ENCODE data around the gene CACNA1D. TPM values are rescaled to one million over a fixed set of nuclear protein-coding genes. Genes with fewer than 3 reads are reported as not detected.

CACNA1D gene
- total RNA-seq, 5 donors from 2014 or later (not counting 1 experiment from before 2014, with no cell fraction given): 0.09 to 0.47 (median 0.34) TPM; not detected in 1

- CTCF ChIA-PET: no interaction called here
- H3K9me3 Mint-ChIP-seq: no peaks in the 10 kb centered on the region
- no peak overlapping the region for H3K4me3 Mint-ChIP-seq
- no peaks in the 10 kb centered on the region for H3K9me3 ChIP-seq
- H3K27ac ChIP-seq (ENCODE audit: low read length): no peak overlapping the region
- no peak for DNase-seq
- no peaks in the 10 kb centered on the region for H3K36me3 Mint-ChIP-seq
- POLR2A ChIA-PET: no interaction called here
- H3K4me1 Mint-ChIP-seq: peaks cover 0 to 4% (median 0%) of the 10 kb centered on the region in 3 donors
- H3K27ac Mint-ChIP-seq: no peak overlapping the region
- peaks cover 0 to 3% of the 10 kb centered on the region in 2 experiments for H3K4me1 ChIP-seq (ENCODE audit: control insufficient read depth in 1 of 2, extremely low read depth in 1 of 2, insufficient read depth in 2 of 2, low read length in 2 of 2)
- peaks cover 3 to 6% of the 10 kb centered on the region in 2 donors for H3K27me3 Mint-ChIP-seq
- WGBS (ENCODE audit: insufficient coverage): 89% methylated on average over 2 of the region's 2 CpGs
- peaks cover 0 to 4% of the 10 kb centered on the region in 2 experiments for H3K27me3 ChIP-seq (replicated peaks in 1 of 2; ENCODE audit: control insufficient read depth in 2 of 2, extremely low read depth in 1 of 2, insufficient read depth in 2 of 2, low read length in 1 of 2)
- H3K4me3 ChIP-seq (ENCODE audit: control insufficient read depth in 1 of 2, extremely low read depth in 1 of 2, low read length in 1 of 2): no peak overlapping the region
- ATAC-seq (replicated peaks in 1 of 4): no peak
- H3K36me3 ChIP-seq (ENCODE audit: control insufficient read depth in 2 of 2, extremely low read depth in 1 of 2, insufficient read depth in 1 of 2, low read length in 1 of 2): no peaks in the 10 kb centered on the region
Observed at GRCh38 chr3:53713626-53714025, 219.2 kb downstream of the CACNA1D start.

GRCh38 chr3:53715815-53716483 is 221.5 kb downstream of the CACNA1D start:
- no peak overlapping the region for H3K27ac ChIP-seq (ENCODE audit: low read length)
- WGBS (ENCODE audit: insufficient coverage): no CpG with 5 or more reads among the region's 5 CpGs
- ChIA-PET CTCF (no interaction called here), POLR2A (no interaction called here)
- DNase-seq (no peak), ATAC-seq (replicated peaks in 1 of 4) (no peak)
- Mint-ChIP-seq H3K36me3 (no peaks in the 10 kb centered on the region), H3K4me3 (no peak overlapping the region), H3K9me3 (no peaks in the 10 kb centered on the region), H3K27me3 (peaks cover 1 to 6% of the 10 kb centered on the region in 2 donors), H3K4me1 (no peaks in the 10 kb centered on the region), H3K27ac (no peak overlapping the region)
- no peaks in the 10 kb centered on the region for H3K9me3 ChIP-seq
- no peaks in the 10 kb centered on the region for H3K36me3 ChIP-seq (ENCODE audit: control insufficient read depth in 2 of 2, extremely low read depth in 1 of 2, insufficient read depth in 1 of 2, low read length in 1 of 2)
- H3K4me1 ChIP-seq (ENCODE audit: control insufficient read depth in 1 of 2, extremely low read depth in 1 of 2, insufficient read depth in 2 of 2, low read length in 2 of 2): no peaks in the 10 kb centered on the region
- H3K27me3 ChIP-seq (replicated peaks in 1 of 2; ENCODE audit: control insufficient read depth in 2 of 2, extremely low read depth in 1 of 2, insufficient read depth in 2 of 2, low read length in 1 of 2): peaks cover 0 to 5% of the 10 kb centered on the region in 2 experiments
- H3K4me3 ChIP-seq (ENCODE audit: control insufficient read depth in 1 of 2, extremely low read depth in 1 of 2, low read length in 1 of 2): no peak overlapping the region

- H3K27me3 Mint-ChIP-seq: peaks cover 2 to 8% of the 10 kb centered on the region in 2 donors
- H3K9me3 Mint-ChIP-seq: no peaks in the 10 kb centered on the region
- WGBS (ENCODE audit: insufficient coverage): 64% methylated on average over 4 of the region's 7 CpGs
- H3K4me3 Mint-ChIP-seq: no peak overlapping the region
- Histone ChIP-seq H3K9me3 (no peaks in the 10 kb centered on the region), H3K4me1 (ENCODE audit: control insufficient read depth in 1 of 2, extremely low read depth in 1 of 2, insufficient read depth in 2 of 2, low read length in 2 of 2) (no peaks in the 10 kb centered on the region), H3K36me3 (ENCODE audit: control insufficient read depth in 2 of 2, extremely low read depth in 1 of 2, insufficient read depth in 1 of 2, low read length in 1 of 2) (no peaks in the 10 kb centered on the region), H3K4me3 (ENCODE audit: control insufficient read depth in 1 of 2, extremely low read depth in 1 of 2, low read length in 1 of 2) (no peak overlapping the region), H3K27ac (ENCODE audit: low read length) (no peak overlapping the region), H3K27me3 (replicated peaks in 1 of 2; ENCODE audit: control insufficient read depth in 2 of 2, extremely low read depth in 1 of 2, insufficient read depth in 2 of 2, low read length in 1 of 2) (peaks cover 0 to 7% of the 10 kb centered on the region in 2 experiments)
- DNase-seq: no peak
- H3K4me1 Mint-ChIP-seq: no peaks in the 10 kb centered on the region
- H3K36me3 Mint-ChIP-seq: no peaks in the 10 kb centered on the region
- no peak overlapping the region for H3K27ac Mint-ChIP-seq
- POLR2A ChIA-PET: no interaction called here
- ATAC-seq (replicated peaks in 1 of 4): no peak
- CTCF ChIA-PET: no interaction called here
Observed at GRCh38 chr3:53716998-53717397, 222.6 kb downstream of the CACNA1D start.

- no peaks in the 10 kb centered on the region for H3K4me1 Mint-ChIP-seq
Observed at GRCh38 chr3:53718462-53718861, 224.1 kb downstream of the CACNA1D start.

GRCh38 chr3:53719796-53720195 is 225.4 kb downstream of the CACNA1D start:
- H3K4me1 Mint-ChIP-seq: no peaks in the 10 kb centered on the region
- no peaks in the 10 kb centered on the region for H3K36me3 Mint-ChIP-seq
- no peak overlapping the region for H3K4me3 Mint-ChIP-seq
- DNase-seq: no peak
- Histone ChIP-seq H3K36me3 (ENCODE audit: control insufficient read depth in 2 of 2, extremely low read depth in 1 of 2, insufficient read depth in 1 of 2, low read length in 1 of 2) (no peaks in the 10 kb centered on the region), H3K4me1 (ENCODE audit: control insufficient read depth in 1 of 2, extremely low read depth in 1 of 2, insufficient read depth in 2 of 2, low read length in 2 of 2) (no peaks in the 10 kb centered on the region), H3K27me3 (replicated peaks in 1 of 2; ENCODE audit: control insufficient read depth in 2 of 2, extremely low read depth in 1 of 2, insufficient read depth in 2 of 2, low read length in 1 of 2) (peaks cover 0 to 12% of the 10 kb centered on the region in 2 experiments), H3K9me3 (no peaks in the 10 kb centered on the region), H3K4me3 (ENCODE audit: control insufficient read depth in 1 of 2, extremely low read depth in 1 of 2, low read length in 1 of 2) (no peak overlapping the region), H3K27ac (ENCODE audit: low read length) (no peak overlapping the region)
- H3K27me3 Mint-ChIP-seq: peaks cover 12 to 25% of the 10 kb centered on the region in 2 donors
- no peak overlapping the region for H3K27ac Mint-ChIP-seq
- no peak for ATAC-seq (replicated peaks in 1 of 4)
- POLR2A ChIA-PET: no interaction called here
- CTCF ChIA-PET: no interaction called here
- H3K9me3 Mint-ChIP-seq: no peaks in the 10 kb centered on the region
- no CpG with 5 or more reads among the region's 6 CpGs for WGBS (ENCODE audit: insufficient coverage)

More at GRCh38 chr3:53718462-53718861, 224.1 kb downstream of the CACNA1D start:
- ATAC-seq (replicated peaks in 1 of 4) (no peak), DNase-seq (no peak)
- H3K36me3 ChIP-seq (ENCODE audit: control insufficient read depth in 2 of 2, extremely low read depth in 1 of 2, insufficient read depth in 1 of 2, low read length in 1 of 2): no peaks in the 10 kb centered on the region
- H3K4me3 Mint-ChIP-seq: no peak overlapping the region
- no peak overlapping the region for H3K27ac Mint-ChIP-seq
- H3K9me3 Mint-ChIP-seq: no peaks in the 10 kb centered on the region
- H3K27me3 ChIP-seq (replicated peaks in 1 of 2; ENCODE audit: control insufficient read depth in 2 of 2, extremely low read depth in 1 of 2, insufficient read depth in 2 of 2, low read length in 1 of 2): peaks cover 0 to 11% of the 10 kb centered on the region in 2 experiments
- POLR2A ChIA-PET: no interaction called here
- CTCF ChIA-PET: no interaction called here
- no peak overlapping the region for H3K4me3 ChIP-seq (ENCODE audit: control insufficient read depth in 1 of 2, extremely low read depth in 1 of 2, low read length in 1 of 2)
- 90% methylated on average over 6 of the region's 17 CpGs for WGBS (ENCODE audit: insufficient coverage)
- no peaks in the 10 kb centered on the region for H3K4me1 ChIP-seq (ENCODE audit: control insufficient read depth in 1 of 2, extremely low read depth in 1 of 2, insufficient read depth in 2 of 2, low read length in 2 of 2)
- H3K9me3 ChIP-seq: no peaks in the 10 kb centered on the region
- H3K27ac ChIP-seq (ENCODE audit: low read length): no peak overlapping the region
- no peaks in the 10 kb centered on the region for H3K36me3 Mint-ChIP-seq
- H3K27me3 Mint-ChIP-seq: peaks cover 9 to 18% of the 10 kb centered on the region in 2 donors

GRCh38 chr3:53721187-53722119 is 227.0 kb downstream of the CACNA1D start:
- Mint-ChIP-seq H3K4me1 (no peaks in the 10 kb centered on the region), H3K9me3 (no peaks in the 10 kb centered on the region), H3K27me3 (peaks cover 23 to 40% of the 10 kb centered on the region in 2 donors), H3K27ac (no peak overlapping the region), H3K36me3 (no peaks in the 10 kb centered on the region), H3K4me3 (no peak overlapping the region)
- DNase-seq: no peak
- no peaks in the 10 kb centered on the region for H3K36me3 ChIP-seq (ENCODE audit: control insufficient read depth in 2 of 2, extremely low read depth in 1 of 2, insufficient read depth in 1 of 2, low read length in 1 of 2)
- H3K27me3 ChIP-seq (replicated peaks in 1 of 2; ENCODE audit: control insufficient read depth in 2 of 2, extremely low read depth in 1 of 2, insufficient read depth in 2 of 2, low read length in 1 of 2): peaks cover 0 to 12% of the 10 kb centered on the region in 2 experiments
- 47% methylated on average over 2 of the region's 6 CpGs for WGBS (ENCODE audit: insufficient coverage)
- H3K9me3 ChIP-seq: no peaks in the 10 kb centered on the region
- CTCF ChIA-PET: interaction anchor here in 1 of 2 donors (0.6 kb wide), 1 partner anchor 14 kb away, joined by 3 read pairs; no protein-coding TSS in a partner anchor
- POLR2A ChIA-PET: no interaction called here
- no peak overlapping the region for H3K4me3 ChIP-seq (ENCODE audit: control insufficient read depth in 1 of 2, extremely low read depth in 1 of 2, low read length in 1 of 2)
- H3K27ac ChIP-seq (ENCODE audit: low read length): no peak overlapping the region
- ATAC-seq (replicated peaks in 1 of 4): no peak
- H3K4me1 ChIP-seq (ENCODE audit: control insufficient read depth in 1 of 2, extremely low read depth in 1 of 2, insufficient read depth in 2 of 2, low read length in 2 of 2): no peaks in the 10 kb centered on the region

Data from T-cell (primary cell).